Ovary (tissue), 9 donors: Measurements from ENCODE around the gene ADGRV1. TPM values are rescaled to one million over a fixed set of nuclear protein-coding genes. Genes with fewer than 3 reads are reported as not detected.

Source experiments
- DNase-seq, 5 donors: peaks; one replicate each; pipeline ENCODE4 v3.0.0-alpha.2; 2019 to 2020
- H3K27ac ChIP-seq, 2 donors: fragments of 200-600 bp; one replicate each; pipeline versions ENCODE4 v1.5.1 to v1.8.0; 2019 to 2022
- H3K27me3 ChIP-seq: fragments of 200-600 bp; one replicate; pipeline ENCODE4 v1.8.0; 2022
- H3K36me3 ChIP-seq: fragments of 200-600 bp; sonication (generic); one replicate; pipeline ENCODE4 v1.5.1; 2019
- H3K4me1 ChIP-seq: one replicate; pipeline ENCODE4 v1.8.1; 2013; ENCODE audit warnings: mild to moderate bottlenecking, moderate library complexity; ENCODE audit not compliant: insufficient read depth
- H3K4me3 ChIP-seq: fragments of 200-600 bp; sonication (generic); one replicate; pipeline ENCODE4 v1.5.1; 2017
- H3K9me3 ChIP-seq, 2 donors: fragments of 200-600 bp in 1 of 2; sonication (generic) in 1 of 2; one replicate each; pipeline versions ENCODE4 v1.5.1 to v1.8.1; 2013 to 2019; ENCODE audit warnings: mild to moderate bottlenecking in 1 of 2, moderate library complexity in 1 of 2
- EP300 ChIP-seq: sonication (generic); formaldehyde crosslinking; IDR thresholded peaks from one replicate; pipeline ENCODE4 v1.6.1; 2017; ENCODE audit warnings: antibody characterized with exemption
- POLR2A ChIP-seq: fragments of 450-650 bp; IDR thresholded peaks from one replicate; pipeline ENCODE4 v1.6.1; 2017; ENCODE audit warnings: antibody characterized with exemption, mild to moderate bottlenecking, moderate library complexity
- WGBS, 3 donors: extraction: QIAGEN DNeasy Blood & Tissue Kit in 1 of 3; methylation state at CpG; one replicate each; pipeline versions ENCODE4 v1.1.5 to v1.1.7; 2013 to 2017; 5-methylcytosine and 5-hydroxymethylcytosine counted together
- intact Hi-C, 4 donors: fragments of 100-400 bp; cut with DNase I; formaldehyde crosslinking; loops; one replicate each; pipeline versions ENCODE4 v1.11.0 to v1.15.1; 2022 to 2023
- polyA plus RNA-seq, 2 donors: library from polyadenylated mRNA; stranded (reverse); fragments of 200-250 nt in 1 of 2; fragments of 350-450 nt in 1 of 2; fragmentation: Illumina TruSeq in 1 of 2; extraction: RNeasy Lipid Tissue Mini Kit (QIAGEN cat#74804) in 1 of 2; gene quantifications; one replicate each; pipeline ENCODE4 v1.2.3, GENCODE V29; 2013 to 2014
- total RNA-seq, 7 donors: library from RNA; depleted of rRNA in 2 of 7; stranded (reverse); fragments of >200 nt in 2 of 7; fragmentation: NEBNext Ultra II Directional in 3 of 7; extraction: Animal tissue kit (Norgen Biotek cat#: 25700) in 3 of 7; gene quantifications; one replicate each; pipeline versions ENCODE4 v1.1.0 to v1.2.4, GENCODE V29; 2016 to 2023
- TF ChIP-seq, protein P1 (sequence below), 3 donors: fragments of 450-650 bp in 2 of 3; fragments of 200-600 bp in 1 of 3; IDR thresholded peaks; one replicate each; pipeline versions ENCODE4 v1.5.1 to v1.8.0; 2016 to 2022; ENCODE audit warnings: antibody characterized with exemption in 3 of 3, mild to moderate bottlenecking in 1 of 3
- donor health status: DM: no; HTN: no; CAD: no; lungs with moderate emphysema.
- donor health status: DM: no; HTN: no; CAD: no.
- donor health status: Bipolar disorder and iron deficiency.
- donor health status: DM: yes; HTN: yes; CAD: no.
- donor health status: DM: no; HTN: no; CAD: no.
- donor health status: DM: yes; HTN: yes; CAD: no.

ADGRV1 gene
- total and polyA plus RNA-seq, 9 donors = 0.21 to 2.7 (median 1.1) TPM

- intact Hi-C loops = no loop called here
- H3K9me3 ChIP-seq = no peaks in the 10 kb centered on the region
- no peak for TF ChIP-seq EP300
- TF ChIP-seq, protein P1, sequence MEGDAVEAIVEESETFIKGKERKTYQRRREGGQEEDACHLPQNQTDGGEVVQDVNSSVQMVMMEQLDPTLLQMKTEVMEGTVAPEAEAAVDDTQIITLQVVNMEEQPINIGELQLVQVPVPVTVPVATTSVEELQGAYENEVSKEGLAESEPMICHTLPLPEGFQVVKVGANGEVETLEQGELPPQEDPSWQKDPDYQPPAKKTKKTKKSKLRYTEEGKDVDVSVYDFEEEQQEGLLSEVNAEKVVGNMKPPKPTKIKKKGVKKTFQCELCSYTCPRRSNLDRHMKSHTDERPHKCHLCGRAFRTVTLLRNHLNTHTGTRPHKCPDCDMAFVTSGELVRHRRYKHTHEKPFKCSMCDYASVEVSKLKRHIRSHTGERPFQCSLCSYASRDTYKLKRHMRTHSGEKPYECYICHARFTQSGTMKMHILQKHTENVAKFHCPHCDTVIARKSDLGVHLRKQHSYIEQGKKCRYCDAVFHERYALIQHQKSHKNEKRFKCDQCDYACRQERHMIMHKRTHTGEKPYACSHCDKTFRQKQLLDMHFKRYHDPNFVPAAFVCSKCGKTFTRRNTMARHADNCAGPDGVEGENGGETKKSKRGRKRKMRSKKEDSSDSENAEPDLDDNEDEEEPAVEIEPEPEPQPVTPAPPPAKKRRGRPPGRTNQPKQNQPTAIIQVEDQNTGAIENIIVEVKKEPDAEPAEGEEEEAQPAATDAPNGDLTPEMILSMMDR (IDR thresholded peaks at IDR 0.05) = no peak
- no peak for TF ChIP-seq POLR2A
- no peaks in the 10 kb centered on the region for H3K27me3 ChIP-seq
- no peaks in the 10 kb centered on the region for H3K4me1 ChIP-seq
- H3K27ac ChIP-seq = no peak overlapping the region
- no peak for DNase-seq
- H3K36me3 ChIP-seq = no peaks in the 10 kb centered on the region
- WGBS, 3 donors = 86 to 93% (median 88%) methylated on average over 3 of the region's 3 CpGs
- H3K4me3 ChIP-seq = no peak overlapping the region
Observed at GRCh38 chr5:90565491-90565890, 6.9 kb downstream of the ADGRV1 start.

GRCh38 chr5:90569084-90569483 lies 10.5 kb downstream of the ADGRV1 start:
- Histone ChIP-seq H3K4me3 (no peak overlapping the region), H3K9me3 (no peaks in the 10 kb centered on the region), H3K4me1 (no peaks in the 10 kb centered on the region), H3K27ac (no peak overlapping the region), H3K27me3 (no peaks in the 10 kb centered on the region), H3K36me3 (no peaks in the 10 kb centered on the region)
- 89 to 95% (median 91%) methylated on average over 1 of the region's 1 CpG for WGBS, 3 donors
- TF ChIP-seq POLR2A = no peak
- no peak for TF ChIP-seq EP300
- TF ChIP-seq, protein P1 (IDR thresholded peaks at IDR 0.05) = no peak
- no peak for DNase-seq
- intact Hi-C loops = no loop called here

DNA sequence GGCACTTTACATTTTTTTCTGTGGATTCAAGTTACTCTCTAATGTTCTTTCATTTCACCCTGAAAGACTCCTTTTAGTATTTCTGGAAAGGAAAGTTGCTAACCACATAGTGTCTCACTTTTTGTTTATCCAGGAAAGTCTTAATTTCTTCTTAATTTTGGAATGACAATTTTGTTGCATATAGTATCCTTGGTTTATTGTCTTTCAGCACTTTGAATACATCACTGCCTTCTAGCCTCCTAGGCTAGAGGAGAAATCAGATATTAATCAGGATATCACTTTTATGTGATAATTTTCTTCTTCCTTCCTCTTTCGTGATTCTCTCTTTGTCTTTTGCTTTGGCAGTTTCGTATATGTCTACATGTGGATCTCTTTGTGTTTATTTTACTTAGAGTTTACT lies 11.4 kb downstream of the ADGRV1 start:
- no peak for DNase-seq
- TF ChIP-seq, protein P1 (IDR thresholded peaks at IDR 0.05) = no peak
- TF ChIP-seq EP300 = no peak
- TF ChIP-seq POLR2A = no peak
- intact Hi-C loops = no loop called here

DNA sequence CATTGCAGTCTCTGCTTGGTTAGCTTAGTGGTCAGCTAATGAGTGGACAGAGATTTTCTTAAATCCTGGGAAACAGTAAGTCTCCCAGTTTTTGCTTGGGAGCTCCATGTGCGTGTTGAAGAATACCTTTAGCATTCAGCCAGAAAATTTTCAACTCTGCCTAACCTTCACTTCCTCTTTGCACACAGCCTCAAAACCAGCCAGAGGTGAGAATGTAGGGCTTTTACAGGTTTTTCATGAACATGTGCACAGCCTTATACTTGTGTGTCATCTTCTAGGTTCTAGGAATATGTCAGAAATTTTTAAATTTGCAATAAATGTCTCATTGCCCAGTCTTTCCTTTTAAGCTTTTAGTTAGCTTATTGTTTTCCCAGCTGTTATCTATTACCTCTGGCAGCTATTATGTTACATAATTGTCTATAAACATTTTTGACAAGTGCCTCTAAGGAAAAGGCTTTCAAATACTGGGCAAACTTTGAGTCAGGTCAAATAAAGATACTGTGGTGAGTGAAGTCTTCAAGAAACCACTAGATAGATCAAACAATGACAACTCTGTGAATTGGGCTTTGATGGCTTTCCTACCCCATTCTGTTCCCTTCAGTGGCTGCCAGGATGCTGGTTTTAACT lies 12.7 kb downstream of the ADGRV1 start:
- Histone ChIP-seq H3K27me3 (no peaks in the 10 kb centered on the region), H3K27ac (no peak overlapping the region), H3K9me3 (no peaks in the 10 kb centered on the region), H3K36me3 (no peaks in the 10 kb centered on the region), H3K4me1 (no peaks in the 10 kb centered on the region), H3K4me3 (no peak overlapping the region)
- no peak for DNase-seq
- whole genome bisulfite sequencing, 3 donors = 80 to 84% (median 84%) methylated on average over 1 of the region's 1 CpG
- intact Hi-C loops = no loop called here
- TF ChIP-seq, protein P1 (IDR thresholded peaks at IDR 0.05) = no peak
- TF ChIP-seq EP300 (no peak), POLR2A (no peak)

More for the DNA sequence above, 11.4 kb downstream of the ADGRV1 start:
- Histone ChIP-seq H3K4me1 (no peaks in the 10 kb centered on the region), H3K27ac (no peak overlapping the region), H3K9me3 (no peaks in the 10 kb centered on the region), H3K4me3 (no peak overlapping the region), H3K36me3 (no peaks in the 10 kb centered on the region), H3K27me3 (no peaks in the 10 kb centered on the region)
- 77 to 87% (median 82%) methylated on average over 2 of the region's 2 CpGs for WGBS, 3 donors
